Stimulated activated CD8-positive, alpha-beta memory T cell treated with anti-CD3 and anti-CD28 coated beads, Interleukin-12 subunit alpha, Interleukin-12 subunit beta, amount 100 ng/mL, for 24 hours (primary cell): ENCODE results near the gene CPLANE1.

Experiments used
- DNase-seq: peaks from one replicate; pipeline ENCODE4 v3.0.0-alpha.2; 2020; ENCODE audit errors: extremely low read depth

CPLANE1 gene

GRCh38 chr5:37064442-37064841 is 184.7 kb downstream of the CPLANE1 start:
- DNase-seq = no peak

DNA sequence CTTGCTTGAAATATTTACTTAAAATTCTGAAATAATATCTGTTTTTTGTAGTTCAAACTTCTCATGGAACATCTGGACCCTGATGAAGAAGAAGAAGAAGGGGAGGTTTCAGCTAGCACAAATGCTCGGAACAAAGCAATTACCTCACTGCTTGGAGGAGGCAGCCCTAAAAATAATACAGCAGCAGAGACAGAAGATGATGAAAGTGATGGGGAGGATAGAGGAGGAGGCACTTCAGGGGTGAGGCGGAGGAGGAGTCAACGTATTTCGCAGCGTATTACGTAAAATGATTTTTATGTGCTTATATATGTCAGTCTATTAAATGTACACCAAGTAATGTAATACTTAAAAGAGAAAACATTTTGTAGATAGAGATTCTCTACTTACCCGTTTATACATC is 185.4 kb downstream of the CPLANE1 start:
- no peak for DNase-seq

GRCh38 chr5:37060030-37060429 is 189.1 kb downstream of the CPLANE1 start:
- DNase-seq = no peak

GRCh38 chr5:37056762-37057161 is 192.4 kb downstream of the CPLANE1 start:
- no peak for DNase-seq
